ENCODE results near the gene MGAT5.

Gene MGAT5

GRCh38 chr2:134359367-134360081 lies 105.7 kb downstream of the MGAT5 start:
- TF ChIP-seq, protein P1, sequence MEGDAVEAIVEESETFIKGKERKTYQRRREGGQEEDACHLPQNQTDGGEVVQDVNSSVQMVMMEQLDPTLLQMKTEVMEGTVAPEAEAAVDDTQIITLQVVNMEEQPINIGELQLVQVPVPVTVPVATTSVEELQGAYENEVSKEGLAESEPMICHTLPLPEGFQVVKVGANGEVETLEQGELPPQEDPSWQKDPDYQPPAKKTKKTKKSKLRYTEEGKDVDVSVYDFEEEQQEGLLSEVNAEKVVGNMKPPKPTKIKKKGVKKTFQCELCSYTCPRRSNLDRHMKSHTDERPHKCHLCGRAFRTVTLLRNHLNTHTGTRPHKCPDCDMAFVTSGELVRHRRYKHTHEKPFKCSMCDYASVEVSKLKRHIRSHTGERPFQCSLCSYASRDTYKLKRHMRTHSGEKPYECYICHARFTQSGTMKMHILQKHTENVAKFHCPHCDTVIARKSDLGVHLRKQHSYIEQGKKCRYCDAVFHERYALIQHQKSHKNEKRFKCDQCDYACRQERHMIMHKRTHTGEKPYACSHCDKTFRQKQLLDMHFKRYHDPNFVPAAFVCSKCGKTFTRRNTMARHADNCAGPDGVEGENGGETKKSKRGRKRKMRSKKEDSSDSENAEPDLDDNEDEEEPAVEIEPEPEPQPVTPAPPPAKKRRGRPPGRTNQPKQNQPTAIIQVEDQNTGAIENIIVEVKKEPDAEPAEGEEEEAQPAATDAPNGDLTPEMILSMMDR (conservative IDR thresholded peaks at IDR 0.05) = no peak
- no peak for TF ChIP-seq ZFX (IDR thresholded peaks at IDR 0.05)
- H3K27ac ChIP-seq = peak overlapping the region; percentile 8; the same call in 1 of the 2 replicates

DNA sequence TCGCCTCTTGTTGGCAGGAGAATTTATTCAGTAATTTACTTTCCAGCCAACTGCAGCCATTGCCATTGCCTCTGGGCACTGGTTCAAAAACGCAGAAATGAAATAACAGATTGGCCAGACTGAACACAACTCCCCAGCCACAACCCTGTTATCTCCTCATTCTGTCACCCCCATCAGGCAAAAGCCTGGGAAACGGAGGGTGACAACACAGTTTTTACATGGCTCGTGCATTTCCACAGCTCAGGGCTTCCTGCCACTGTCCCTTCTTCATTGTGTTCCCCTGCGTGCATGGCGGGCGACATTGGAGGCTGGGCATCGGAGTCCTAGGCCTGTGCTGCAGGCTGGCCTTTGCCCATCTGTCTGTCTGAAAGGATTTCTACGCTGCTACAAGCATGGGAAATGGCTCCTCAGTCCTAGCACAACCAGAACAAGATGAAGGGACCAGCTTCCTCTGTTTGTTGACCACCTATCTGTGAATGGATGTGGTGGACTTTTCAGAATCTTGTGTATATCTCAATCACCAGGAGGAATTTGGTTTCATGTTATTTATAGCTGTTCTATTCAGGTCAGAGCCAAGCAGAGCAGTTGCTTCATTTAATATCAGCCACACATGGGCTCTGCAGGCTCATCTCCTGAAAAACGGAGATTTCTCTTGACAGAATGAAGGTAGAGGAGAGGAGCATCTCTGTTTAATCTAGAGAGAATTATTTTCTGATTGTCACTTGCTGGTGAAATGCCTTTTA lies 107.0 kb downstream of the MGAT5 start:
- no peak overlapping the region for H3K27ac ChIP-seq
- TF ChIP-seq ZFX (IDR thresholded peaks at IDR 0.05) = no peak

DNA sequence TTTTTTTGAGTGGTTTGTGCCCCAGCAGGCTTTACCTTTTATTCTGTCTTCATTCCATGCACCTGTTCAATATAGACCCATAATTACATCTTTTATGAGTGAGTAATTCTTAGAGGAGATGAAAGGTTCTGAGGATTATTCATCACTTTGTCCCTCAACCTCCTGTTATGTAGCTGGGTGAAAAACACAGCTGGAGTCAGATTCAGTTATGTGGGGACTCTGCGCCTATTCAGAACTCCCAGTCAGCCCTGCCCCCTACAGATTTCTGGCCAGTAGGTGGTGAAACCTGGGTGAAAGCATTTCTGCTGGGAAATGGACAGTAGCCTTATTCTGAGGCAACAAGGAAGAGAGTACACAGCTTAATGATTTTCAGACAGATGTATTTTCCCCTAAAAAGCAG lies 107.8 kb downstream of the MGAT5 start:
- no peak for TF ChIP-seq ZFX (IDR thresholded peaks at IDR 0.05)
- TF ChIP-seq, protein P1 (conservative IDR thresholded peaks at IDR 0.05) = no peak
- no peak overlapping the region for H3K27ac ChIP-seq

DNA sequence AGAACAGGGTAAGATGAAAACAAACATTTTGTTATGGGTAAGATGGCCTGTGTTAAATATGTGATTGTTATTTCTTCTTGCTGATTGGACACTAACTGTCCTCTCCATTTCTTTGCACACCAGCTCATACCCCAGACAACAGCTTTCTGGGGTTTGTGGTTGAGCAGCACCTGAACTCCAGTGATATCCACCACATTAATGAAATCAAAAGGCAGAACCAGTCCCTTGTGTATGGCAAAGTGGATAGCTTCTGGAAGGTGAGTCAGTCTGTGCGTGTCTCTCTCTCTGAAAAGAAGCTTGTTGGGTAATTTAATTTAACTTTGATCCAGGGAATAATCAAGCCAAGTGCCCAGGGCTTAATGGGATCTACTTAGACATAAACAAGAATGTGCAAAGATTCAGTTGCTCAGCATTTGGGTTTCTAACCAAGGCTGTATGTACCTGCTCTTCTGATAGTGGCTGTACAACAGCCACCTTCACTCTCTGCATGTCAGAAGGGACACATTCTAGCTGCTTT lies 108.3 kb downstream of the MGAT5 start:
- H3K27ac ChIP-seq = no peak overlapping the region
- TF ChIP-seq, protein P1 (conservative IDR thresholded peaks at IDR 0.05) = no peak
- no peak for TF ChIP-seq ZFX (IDR thresholded peaks at IDR 0.05)

DNA sequence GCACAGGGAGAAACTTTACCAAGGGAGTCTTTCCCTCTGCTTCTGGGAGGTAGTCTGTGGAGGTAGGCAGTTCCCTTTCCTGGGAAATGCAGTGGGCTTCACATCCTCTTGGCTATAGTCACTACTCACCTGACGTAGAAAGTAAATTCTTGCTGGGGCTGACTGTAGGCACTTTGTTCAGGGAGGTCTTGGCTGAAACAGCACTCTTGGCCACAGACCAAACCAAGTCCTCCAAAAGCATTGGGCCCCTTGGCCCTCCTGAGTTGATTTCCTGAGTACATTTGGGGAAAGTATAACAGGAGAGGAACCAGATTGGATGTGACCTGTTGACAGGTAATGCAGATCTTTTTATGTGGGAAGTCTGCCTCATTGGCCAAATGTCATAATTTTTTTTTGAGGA lies 108.9 kb downstream of the MGAT5 start:
- TF ChIP-seq, protein P1 (conservative IDR thresholded peaks at IDR 0.05) = no peak
- no peak for TF ChIP-seq ZFX (IDR thresholded peaks at IDR 0.05)

GRCh38 chr2:134365356-134365755 lies 111.5 kb downstream of the MGAT5 start:
- no peak for TF ChIP-seq ZFX (IDR thresholded peaks at IDR 0.05)
- TF ChIP-seq, protein P1 (conservative IDR thresholded peaks at IDR 0.05) = no peak
- H3K27ac ChIP-seq = no peak overlapping the region

More for the DNA sequence above, 108.9 kb downstream of the MGAT5 start:
- H3K27ac ChIP-seq = no peak overlapping the region

DNA sequence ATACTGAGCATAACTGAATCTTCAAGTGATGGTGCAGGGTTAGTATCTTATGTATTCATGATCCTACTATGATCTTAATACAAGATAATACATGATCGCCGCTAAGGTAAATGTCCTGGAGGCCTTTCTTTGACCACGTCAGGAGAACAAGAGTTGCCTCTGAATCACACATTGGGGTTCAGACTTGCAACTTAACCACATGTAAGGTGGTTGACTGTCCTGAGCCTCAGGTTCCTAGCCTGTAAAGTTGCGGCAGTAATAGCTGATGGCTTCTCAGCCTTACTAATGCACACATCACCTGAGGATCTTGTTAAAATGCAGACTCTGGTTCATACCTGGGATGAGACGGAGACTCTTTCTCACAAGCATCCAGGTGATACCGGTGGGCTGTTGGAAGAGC lies 112.5 kb downstream of the MGAT5 start:
- TF ChIP-seq, protein P1 (conservative IDR thresholded peaks at IDR 0.05) = no peak
- no peak for TF ChIP-seq ZFX (IDR thresholded peaks at IDR 0.05)
- H3K27ac ChIP-seq = no peak overlapping the region
